ENCODE measurements around the gene WDR12. TPM values are rescaled to one million over a fixed set of nuclear protein-coding genes. Genes with fewer than 3 reads are reported as not detected.

The WDR12 gene
- total RNA-seq, 2 donors from 2014 or later, result 67.6 to 95.0 TPM

- Mint-ChIP-seq H3K4me1 (ENCODE audit: low read depth) (no peaks in the 10 kb centered on the region), H3K9me3 (no peaks in the 10 kb centered on the region), H3K27ac (no peak overlapping the region), H3K27me3 (ENCODE audit: low read depth) (no peaks in the 10 kb centered on the region), H3K36me3 (ENCODE audit: insufficient read depth in 2 of 2) (no peaks in the 10 kb centered on the region), H3K4me3 (no peak overlapping the region)
- no peak for DNase-seq
- ATAC-seq (replicated peaks in 1 of 2), result no peak
Observed at GRCh38 chr2:202824901-202825300, 86.6 kb downstream of the WDR12 start.

Other genes with a start within 250 kb of the WDR12 start
- 10 to 100 TPM; 12.6 to 14.0 TPM for gene ICA1L, start 39.9 kb downstream of the WDR12 start, total RNA-seq
- 10 to 100 TPM; 12.0 to 13.8 TPM for gene CARF, start 602 bp upstream of the WDR12 start, total RNA-seq
- 10 to 100 TPM; 12.9 to 16.0 TPM for gene NBEAL1, start 103.2 kb upstream of the WDR12 start, total RNA-seq

Data from activated T-cell treated with anti-CD3 and anti-CD28 coated beads, Interleukin-2, amount 50 U/mL, for 72 hours (primary cell).